Neural progenitor cell (in vitro differentiated cells): Measurements from ENCODE around the gene GBGT1.

Source experiments
- EZH2phosphoT487 ChIP-seq: fragments of 200-600 bp; sonication (generic); IDR thresholded peaks from 2 replicates; pipeline ENCODE4 v1.6.1; 2017; ENCODE audit warnings: antibody characterized with exemption
- TF ChIP-seq, protein P1 (sequence below): fragments of 200-600 bp; sonication (generic); IDR thresholded peaks from 2 replicates; pipeline ENCODE4 v1.5.1; 2017; ENCODE audit warnings: antibody characterized with exemption, mild to moderate bottlenecking

DNA sequence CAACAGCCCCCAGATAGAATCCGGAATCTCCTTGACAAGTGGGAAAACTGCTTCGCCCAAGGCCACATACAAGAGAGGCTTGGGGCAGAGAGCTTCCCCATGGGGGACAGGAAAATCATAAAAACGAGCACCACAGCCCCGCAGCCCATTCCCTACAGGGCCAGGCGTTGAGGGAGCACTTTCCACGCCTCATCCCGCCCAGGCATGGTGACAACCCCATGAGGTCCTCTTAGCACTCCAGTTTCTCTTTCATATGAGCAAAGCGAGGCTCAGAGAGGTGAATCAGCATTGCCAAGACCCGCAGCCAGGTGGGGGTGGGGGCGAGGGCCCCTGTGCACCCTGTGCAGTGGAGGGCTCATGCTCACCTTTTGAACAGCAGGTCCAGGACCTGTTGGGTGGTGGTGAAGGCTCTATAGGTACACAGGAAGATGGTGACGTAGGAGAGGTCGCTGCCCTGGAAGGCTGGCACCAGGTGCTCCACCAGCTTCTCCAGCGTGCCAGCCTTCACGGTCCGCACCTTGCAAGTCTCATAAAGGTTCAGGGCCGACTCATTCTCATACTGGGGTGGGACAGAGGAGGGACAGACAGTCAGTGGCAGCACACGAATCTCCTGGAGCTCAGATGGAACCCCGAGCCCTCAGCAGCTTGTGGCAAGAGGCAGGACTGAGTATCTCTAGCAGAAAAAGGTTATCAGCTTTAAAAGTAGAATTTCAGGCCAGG, 53.6 kb downstream of the GBGT1 start:
- TF ChIP-seq, protein P1, sequence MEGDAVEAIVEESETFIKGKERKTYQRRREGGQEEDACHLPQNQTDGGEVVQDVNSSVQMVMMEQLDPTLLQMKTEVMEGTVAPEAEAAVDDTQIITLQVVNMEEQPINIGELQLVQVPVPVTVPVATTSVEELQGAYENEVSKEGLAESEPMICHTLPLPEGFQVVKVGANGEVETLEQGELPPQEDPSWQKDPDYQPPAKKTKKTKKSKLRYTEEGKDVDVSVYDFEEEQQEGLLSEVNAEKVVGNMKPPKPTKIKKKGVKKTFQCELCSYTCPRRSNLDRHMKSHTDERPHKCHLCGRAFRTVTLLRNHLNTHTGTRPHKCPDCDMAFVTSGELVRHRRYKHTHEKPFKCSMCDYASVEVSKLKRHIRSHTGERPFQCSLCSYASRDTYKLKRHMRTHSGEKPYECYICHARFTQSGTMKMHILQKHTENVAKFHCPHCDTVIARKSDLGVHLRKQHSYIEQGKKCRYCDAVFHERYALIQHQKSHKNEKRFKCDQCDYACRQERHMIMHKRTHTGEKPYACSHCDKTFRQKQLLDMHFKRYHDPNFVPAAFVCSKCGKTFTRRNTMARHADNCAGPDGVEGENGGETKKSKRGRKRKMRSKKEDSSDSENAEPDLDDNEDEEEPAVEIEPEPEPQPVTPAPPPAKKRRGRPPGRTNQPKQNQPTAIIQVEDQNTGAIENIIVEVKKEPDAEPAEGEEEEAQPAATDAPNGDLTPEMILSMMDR, result no peak
- no peak for TF ChIP-seq EZH2phosphoT487
